Esophagus squamous epithelium (tissue), 4 donors: ENCODE results near the gene NPDC1.

ENCODE experiments used
- CTCF ChIP-seq, 6 experiments: fragments of 450-650 bp in 4 of 6; fragments of 200-600 bp in 2 of 6; sonication (generic) in 2 of 6; IDR thresholded peaks; one replicate each; pipeline ENCODE4 v1.5.1; 2016 to 2019; ENCODE audit warnings: antibody characterized with exemption in 6 of 6, mild to moderate bottlenecking in 4 of 6, moderate library complexity in 4 of 6
- POLR2A ChIP-seq, 4 donors: fragments of 450-650 bp; IDR thresholded peaks; one replicate each; pipeline ENCODE4 v1.6.1; 2017; ENCODE audit warnings: antibody characterized with exemption in 4 of 4, mild to moderate bottlenecking in 4 of 4, moderate library complexity in 3 of 4

GRCh38 chr9:137006116-137007003 lies 39.6 kb downstream of the NPDC1 start:
- TF ChIP-seq CTCF (IDR thresholded peaks at IDR 0.05) (no peak), POLR2A (IDR thresholded peaks at IDR 0.05) (no peak)
